ENCODE data around the gene EIF2AK3. TPM values are rescaled to one million over a fixed set of nuclear protein-coding genes. Genes with fewer than 3 reads are reported as not detected.

EIF2AK3 gene
- total and polyA plus RNA-seq, 4 donors, result 5.3 to 46.7 (median 18.6) TPM

- H3K4me1 ChIP-seq (ENCODE audit: control insufficient read depth in 5 of 5, insufficient read depth in 5 of 5, low read length in 5 of 5), result peaks cover 0 to 10% (median 0%) of the 10 kb centered on the region in 5 donors
- 89 to 96% methylated on average over 3 of the region's 3 CpGs for WGBS, 2 donors
- H3K27ac ChIP-seq (ENCODE audit: low read depth in 1 of 2, low read length in 1 of 2), result no peak overlapping the region
- no peak overlapping the region for H3K9ac ChIP-seq (ENCODE audit: insufficient read depth in 1 of 2, low read length in 2 of 2)
- H3K36me3 ChIP-seq (ENCODE audit: control insufficient read depth in 4 of 4, insufficient read depth in 4 of 4, low read length in 4 of 4), result peaks cover 8 to 34% (median 10%) of the 10 kb centered on the region in 4 donors
- H3K27me3 ChIP-seq (ENCODE audit: control insufficient read depth in 3 of 3, insufficient read depth in 3 of 3, low read length in 2 of 3), result no peaks in the 10 kb centered on the region
- TF ChIP-seq CTCF (IDR thresholded peaks at IDR 0.05; ENCODE audit: control extremely low read depth, extremely low read depth), result no peak
- DNase-seq (no peak), ATAC-seq (ENCODE audit: insufficient read depth, low FRiP score) (no peak)
- H3K4me3 ChIP-seq, result no peak overlapping the region
- no peaks in the 10 kb centered on the region for H3K9me3 ChIP-seq (ENCODE audit: control insufficient read depth in 4 of 4, insufficient read depth in 3 of 4, low read length in 3 of 4)
Measured at GRCh38 chr2:88568179-88568578, 59.1 kb downstream of the EIF2AK3 start.

- no peak for TF ChIP-seq CTCF (IDR thresholded peaks at IDR 0.05; ENCODE audit: control extremely low read depth, extremely low read depth)
- no peak for ATAC-seq (ENCODE audit: insufficient read depth, low FRiP score)
- DNase-seq, result no peak
- H3K4me1 ChIP-seq (ENCODE audit: control insufficient read depth in 5 of 5, insufficient read depth in 5 of 5, low read length in 5 of 5), result peaks cover 0 to 23% (median 3%) of the 10 kb centered on the region in 5 donors
- H3K27me3 ChIP-seq (ENCODE audit: control insufficient read depth in 3 of 3, insufficient read depth in 3 of 3, low read length in 2 of 3), result no peaks in the 10 kb centered on the region
- 87 to 94% methylated on average over 2 of the region's 2 CpGs for WGBS, 2 donors
- H3K9me3 ChIP-seq (ENCODE audit: control insufficient read depth in 4 of 4, insufficient read depth in 3 of 4, low read length in 3 of 4), result no peaks in the 10 kb centered on the region
- peaks cover 2 to 28% (median 12%) of the 10 kb centered on the region in 4 donors for H3K36me3 ChIP-seq (ENCODE audit: control insufficient read depth in 4 of 4, insufficient read depth in 4 of 4, low read length in 4 of 4)
- H3K27ac ChIP-seq (ENCODE audit: low read depth in 1 of 2, low read length in 1 of 2), result no peak overlapping the region
- H3K4me3 ChIP-seq, result no peak overlapping the region
- no peak overlapping the region for H3K9ac ChIP-seq (ENCODE audit: insufficient read depth in 1 of 2, low read length in 2 of 2)
Measured at GRCh38 chr2:88564402-88564801, 62.9 kb downstream of the EIF2AK3 start.

GRCh38 chr2:88563129-88563528 lies 64.1 kb downstream of the EIF2AK3 start:
- TF ChIP-seq CTCF (IDR thresholded peaks at IDR 0.05; ENCODE audit: control extremely low read depth, extremely low read depth), result no peak
- Histone ChIP-seq H3K4me3 (no peak overlapping the region), H3K4me1 (ENCODE audit: control insufficient read depth in 5 of 5, insufficient read depth in 5 of 5, low read length in 5 of 5) (peaks cover 0 to 23% (median 3%) of the 10 kb centered on the region in 5 donors), H3K27me3 (ENCODE audit: control insufficient read depth in 3 of 3, insufficient read depth in 3 of 3, low read length in 2 of 3) (no peaks in the 10 kb centered on the region), H3K9me3 (ENCODE audit: control insufficient read depth in 4 of 4, insufficient read depth in 3 of 4, low read length in 3 of 4) (no peaks in the 10 kb centered on the region), H3K9ac (ENCODE audit: insufficient read depth in 1 of 2, low read length in 2 of 2) (no peak overlapping the region), H3K27ac (ENCODE audit: low read depth in 1 of 2, low read length in 1 of 2) (no peak overlapping the region), H3K36me3 (ENCODE audit: control insufficient read depth in 4 of 4, insufficient read depth in 4 of 4, low read length in 4 of 4) (peaks cover 4 to 28% (median 11%) of the 10 kb centered on the region in 4 donors)
- DNase-seq (peak; percentile 86 to 96 (median 94)), ATAC-seq (ENCODE audit: insufficient read depth, low FRiP score) (no peak)
- WGBS, 2 donors, result 38 to 57% methylated on average over 2 of the region's 2 CpGs
